HepG2 (cell line): Measurements from ENCODE around the gene CD4. TPM values are rescaled to one million over a fixed set of nuclear protein-coding genes. Genes with fewer than 3 reads are reported as not detected.
A peak's percentile ranks its signal among the peaks of the same experiment; 100 is the strongest.

Experiments
- FOXA3 ChIP-seq: IDR thresholded peaks from 2 replicates; pipeline ENCODE4 v1.6.1; 2016; ENCODE audit warnings: missing genetic modification reagents, missing compliant biosample characterization
- NR2F1 ChIP-seq, 2 experiments: fragments of 450-650 bp in 1 of 2; formaldehyde crosslinking in 1 of 2; IDR thresholded peaks; 2 replicates each; pipeline versions ENCODE4 v1.5.0 to v1.6.1; 2016 to 2020; ENCODE audit warnings: mild to moderate bottlenecking in 1 of 2, missing compliant biosample characterization in 1 of 2, missing genetic modification reagents in 1 of 2, moderate library complexity in 1 of 2
- POGZ ChIP-seq: sonication (generic); formaldehyde crosslinking; IDR thresholded peaks from 2 replicates; pipeline ENCODE4 v1.4.0; 2020; ENCODE audit warnings: mild to moderate bottlenecking, missing genetic modification reagents
- SIN3B ChIP-seq: fragments of 150-350 bp; IDR thresholded peaks from 2 replicates; pipeline ENCODE4 v1.6.1; 2014; ENCODE audit warnings: low read length
- SNAPC2 ChIP-seq: sonication (generic); formaldehyde crosslinking; IDR thresholded peaks from 2 replicates; pipeline ENCODE4 v1.8.1; 2022; ENCODE audit warnings: mild to moderate bottlenecking, missing genetic modification reagents
- ZNF12 ChIP-seq: sonication (generic); formaldehyde crosslinking; IDR thresholded peaks from 2 replicates; pipeline ENCODE4 v1.5.0; 2020; ENCODE audit warnings: missing genetic modification reagents
- ZNF224 ChIP-seq: sonication (generic); formaldehyde crosslinking; IDR thresholded peaks from 2 replicates; pipeline ENCODE4 v1.5.0; 2020; ENCODE audit warnings: mild to moderate bottlenecking, missing genetic modification reagents
- ZNF879 ChIP-seq: sonication (generic); formaldehyde crosslinking; IDR thresholded peaks from 2 replicates; pipeline ENCODE4 v1.8.1; 2023; ENCODE audit warnings: missing genetic modification reagents
- polyA plus RNA-seq, 8 experiments: library from polyadenylated mRNA; depleted of rRNA in 3 of 8; stranded (reverse) in 7 of 8; unstranded in 1 of 8; fragments of >200 nt; fragmentation: Illumina TruSeq in 4 of 8; extraction: Trizol in 4 of 8; gene quantifications; 2 replicates each; pipeline versions ENCODE4 v1.2.1 to v1.2.3, GENCODE V29; 2011 to 2016; ENCODE audit warnings: low read depth in 4 of 8, missing spikeins in 1 of 8, mixed read lengths in 1 of 8; ENCODE audit not compliant: insufficient read depth in 1 of 8
- total RNA-seq, 5 experiments: library from RNA; depleted of rRNA; stranded (reverse); fragments of >200 nt; fragmentation: Illumina TruSeq; extraction: Trizol; gene quantifications; 2 replicates each; pipeline ENCODE4 v1.2.3, GENCODE V29; 2016; ENCODE audit warnings: low read depth in 1 of 5
- TF ChIP-seq, protein P1 (sequence below): sonication (generic); formaldehyde crosslinking; IDR thresholded peaks from 2 replicates; pipeline ENCODE4 v1.5.1; 2020; ENCODE audit warnings: missing genetic modification reagents, mild to moderate bottlenecking, borderline replicate concordance
- TF ChIP-seq, protein P2 (sequence below): sonication (generic); formaldehyde crosslinking; IDR thresholded peaks from 2 replicates; pipeline ENCODE4 v1.4.0; 2020; ENCODE audit warnings: missing genetic modification reagents, mild to moderate bottlenecking, borderline replicate concordance
- TF ChIP-seq, protein P3 (sequence below): fragments of 450-650 bp; IDR thresholded peaks from 2 replicates; pipeline ENCODE4 v1.6.1; 2016
- TF ChIP-seq, protein P4 (sequence below): sonication (generic); formaldehyde crosslinking; IDR thresholded peaks from 2 replicates; pipeline ENCODE4 v1.4.0; 2020; ENCODE audit warnings: missing genetic modification reagents
- TF ChIP-seq, protein P5 (sequence below): fragments of 450-650 bp; IDR thresholded peaks from 2 replicates; pipeline ENCODE4 v1.6.1; 2017; ENCODE audit warnings: mild to moderate bottlenecking
- TF ChIP-seq, protein P6 (sequence below): sonication (generic); formaldehyde crosslinking; IDR thresholded peaks from 2 replicates; pipeline ENCODE4 v1.4.0; 2020; ENCODE audit warnings: missing genetic modification reagents

The CD4 gene
- total and polyA plus RNA-seq, 2 of the 13 experiments (the other 11 are each of a cell fraction or from before 2014, with no cell fraction given): 0.07 to 0.95 TPM

DNA sequence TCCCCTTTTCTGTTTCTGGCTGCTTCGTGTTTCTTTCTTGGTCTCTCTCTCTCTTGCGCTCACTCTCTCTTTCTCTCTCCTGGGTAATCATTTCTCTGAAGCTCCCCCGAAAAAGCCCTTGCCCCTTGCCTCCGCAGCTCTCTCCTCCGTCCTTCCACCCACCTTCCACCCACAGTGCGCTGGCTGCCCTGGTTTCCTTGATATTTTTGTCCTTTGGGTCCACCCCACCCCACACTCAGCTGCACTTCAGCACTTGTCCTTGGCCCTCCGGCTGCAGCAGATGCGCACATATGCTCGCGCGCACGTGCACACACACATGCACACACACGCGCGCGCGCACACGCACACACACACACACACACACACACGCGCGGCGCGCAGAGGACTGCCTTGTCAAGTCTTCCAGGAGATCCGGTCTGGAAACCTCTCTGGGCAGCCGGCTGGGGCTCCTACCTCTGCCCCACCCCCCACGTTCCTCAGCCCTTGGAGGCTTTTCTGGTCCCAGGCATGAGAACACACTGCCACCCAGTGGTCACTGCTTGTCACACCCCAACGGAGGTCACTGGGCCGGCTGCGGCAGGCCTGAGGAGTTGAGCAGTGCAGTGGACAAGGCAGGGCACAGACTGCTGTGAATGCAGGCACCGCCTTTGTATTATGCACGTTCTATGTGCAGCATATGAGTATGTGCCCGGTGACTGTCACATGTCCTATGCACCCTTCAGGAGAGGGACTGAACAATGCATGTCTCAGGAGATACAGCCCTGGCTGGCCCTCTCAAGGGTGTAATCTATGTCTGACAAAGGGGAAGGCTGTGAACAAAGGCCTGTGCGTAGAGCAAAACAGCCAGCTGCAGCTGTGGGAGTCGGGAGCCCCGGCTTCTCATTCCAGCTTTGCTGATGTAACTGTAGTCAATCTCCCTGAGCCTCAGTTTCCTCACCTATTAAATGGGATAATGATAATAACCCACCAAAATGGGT is 10.5 kb upstream of the CD4 start (continued):
- TF ChIP-seq, protein P1, sequence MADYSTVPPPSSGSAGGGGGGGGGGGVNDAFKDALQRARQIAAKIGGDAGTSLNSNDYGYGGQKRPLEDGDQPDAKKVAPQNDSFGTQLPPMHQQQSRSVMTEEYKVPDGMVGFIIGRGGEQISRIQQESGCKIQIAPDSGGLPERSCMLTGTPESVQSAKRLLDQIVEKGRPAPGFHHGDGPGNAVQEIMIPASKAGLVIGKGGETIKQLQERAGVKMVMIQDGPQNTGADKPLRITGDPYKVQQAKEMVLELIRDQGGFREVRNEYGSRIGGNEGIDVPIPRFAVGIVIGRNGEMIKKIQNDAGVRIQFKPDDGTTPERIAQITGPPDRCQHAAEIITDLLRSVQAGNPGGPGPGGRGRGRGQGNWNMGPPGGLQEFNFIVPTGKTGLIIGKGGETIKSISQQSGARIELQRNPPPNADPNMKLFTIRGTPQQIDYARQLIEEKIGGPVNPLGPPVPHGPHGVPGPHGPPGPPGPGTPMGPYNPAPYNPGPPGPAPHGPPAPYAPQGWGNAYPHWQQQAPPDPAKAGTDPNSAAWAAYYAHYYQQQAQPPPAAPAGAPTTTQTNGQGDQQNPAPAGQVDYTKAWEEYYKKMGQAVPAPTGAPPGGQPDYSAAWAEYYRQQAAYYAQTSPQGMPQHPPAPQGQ: no peak
- 0 out of 2 replicates have a peak, but pooled peaks have one; percentile 29 for TF ChIP-seq ZNF12 (CRISPR knock-in tag)
- TF ChIP-seq, protein P2, sequence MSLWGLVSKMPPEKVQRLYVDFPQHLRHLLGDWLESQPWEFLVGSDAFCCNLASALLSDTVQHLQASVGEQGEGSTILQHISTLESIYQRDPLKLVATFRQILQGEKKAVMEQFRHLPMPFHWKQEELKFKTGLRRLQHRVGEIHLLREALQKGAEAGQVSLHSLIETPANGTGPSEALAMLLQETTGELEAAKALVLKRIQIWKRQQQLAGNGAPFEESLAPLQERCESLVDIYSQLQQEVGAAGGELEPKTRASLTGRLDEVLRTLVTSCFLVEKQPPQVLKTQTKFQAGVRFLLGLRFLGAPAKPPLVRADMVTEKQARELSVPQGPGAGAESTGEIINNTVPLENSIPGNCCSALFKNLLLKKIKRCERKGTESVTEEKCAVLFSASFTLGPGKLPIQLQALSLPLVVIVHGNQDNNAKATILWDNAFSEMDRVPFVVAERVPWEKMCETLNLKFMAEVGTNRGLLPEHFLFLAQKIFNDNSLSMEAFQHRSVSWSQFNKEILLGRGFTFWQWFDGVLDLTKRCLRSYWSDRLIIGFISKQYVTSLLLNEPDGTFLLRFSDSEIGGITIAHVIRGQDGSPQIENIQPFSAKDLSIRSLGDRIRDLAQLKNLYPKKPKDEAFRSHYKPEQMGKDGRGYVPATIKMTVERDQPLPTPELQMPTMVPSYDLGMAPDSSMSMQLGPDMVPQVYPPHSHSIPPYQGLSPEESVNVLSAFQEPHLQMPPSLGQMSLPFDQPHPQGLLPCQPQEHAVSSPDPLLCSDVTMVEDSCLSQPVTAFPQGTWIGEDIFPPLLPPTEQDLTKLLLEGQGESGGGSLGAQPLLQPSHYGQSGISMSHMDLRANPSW (CRISPR knock-in tag): peak; percentile 84; the same call in 1 of the 2 replicates
- TF ChIP-seq, protein P3, sequence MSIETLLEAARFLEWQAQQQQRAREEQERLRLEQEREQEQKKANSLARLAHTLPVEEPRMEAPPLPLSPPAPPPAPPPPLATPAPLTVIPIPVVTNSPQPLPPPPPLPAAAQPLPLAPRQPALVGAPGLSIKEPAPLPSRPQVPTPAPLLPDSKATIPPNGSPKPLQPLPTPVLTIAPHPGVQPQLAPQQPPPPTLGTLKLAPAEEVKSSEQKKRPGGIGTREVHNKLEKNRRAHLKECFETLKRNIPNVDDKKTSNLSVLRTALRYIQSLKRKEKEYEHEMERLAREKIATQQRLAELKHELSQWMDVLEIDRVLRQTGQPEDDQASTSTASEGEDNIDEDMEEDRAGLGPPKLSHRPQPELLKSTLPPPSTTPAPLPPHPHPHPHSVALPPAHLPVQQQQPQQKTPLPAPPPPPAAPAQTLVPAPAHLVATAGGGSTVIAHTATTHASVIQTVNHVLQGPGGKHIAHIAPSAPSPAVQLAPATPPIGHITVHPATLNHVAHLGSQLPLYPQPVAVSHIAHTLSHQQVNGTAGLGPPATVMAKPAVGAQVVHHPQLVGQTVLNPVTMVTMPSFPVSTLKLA: peak; percentile 84
- peak; percentile 60; the same call in 1 of the 2 replicates for TF ChIP-seq POGZ
- TF ChIP-seq SIN3B: no peak
- no peak for TF ChIP-seq SNAPC2
- TF ChIP-seq, protein P4, sequence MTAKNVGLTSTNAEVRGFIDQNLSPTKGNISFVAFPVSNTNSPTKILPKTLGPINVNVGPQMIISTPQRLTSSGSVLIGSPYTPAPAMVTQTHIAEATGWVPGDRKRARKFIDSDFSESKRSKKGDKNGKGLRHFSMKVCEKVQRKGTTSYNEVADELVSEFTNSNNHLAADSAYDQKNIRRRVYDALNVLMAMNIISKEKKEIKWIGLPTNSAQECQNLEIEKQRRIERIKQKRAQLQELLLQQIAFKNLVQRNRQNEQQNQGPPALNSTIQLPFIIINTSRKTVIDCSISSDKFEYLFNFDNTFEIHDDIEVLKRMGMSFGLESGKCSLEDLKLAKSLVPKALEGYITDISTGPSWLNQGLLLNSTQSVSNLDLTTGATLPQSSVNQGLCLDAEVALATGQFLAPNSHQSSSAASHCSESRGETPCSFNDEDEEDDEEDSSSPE (CRISPR knock-in tag): peak; percentile 53; the same call in 1 of the 2 replicates
- peak; percentile 60 for TF ChIP-seq FOXA3 (CRISPR knock-in tag)
- TF ChIP-seq NR2F1 (CRISPR knock-in tag; IDR thresholded peaks at IDR 0.05): 0 out of 4 replicates have a peak, but pooled peaks of 1 of the 2 experiments have one; percentile 39
- TF ChIP-seq ZNF224 (CRISPR knock-in tag): no peak
- peak; percentile 53; the same call in 1 of the 2 replicates for TF ChIP-seq ZNF879 (CRISPR knock-in tag)
- TF ChIP-seq, protein P5, sequence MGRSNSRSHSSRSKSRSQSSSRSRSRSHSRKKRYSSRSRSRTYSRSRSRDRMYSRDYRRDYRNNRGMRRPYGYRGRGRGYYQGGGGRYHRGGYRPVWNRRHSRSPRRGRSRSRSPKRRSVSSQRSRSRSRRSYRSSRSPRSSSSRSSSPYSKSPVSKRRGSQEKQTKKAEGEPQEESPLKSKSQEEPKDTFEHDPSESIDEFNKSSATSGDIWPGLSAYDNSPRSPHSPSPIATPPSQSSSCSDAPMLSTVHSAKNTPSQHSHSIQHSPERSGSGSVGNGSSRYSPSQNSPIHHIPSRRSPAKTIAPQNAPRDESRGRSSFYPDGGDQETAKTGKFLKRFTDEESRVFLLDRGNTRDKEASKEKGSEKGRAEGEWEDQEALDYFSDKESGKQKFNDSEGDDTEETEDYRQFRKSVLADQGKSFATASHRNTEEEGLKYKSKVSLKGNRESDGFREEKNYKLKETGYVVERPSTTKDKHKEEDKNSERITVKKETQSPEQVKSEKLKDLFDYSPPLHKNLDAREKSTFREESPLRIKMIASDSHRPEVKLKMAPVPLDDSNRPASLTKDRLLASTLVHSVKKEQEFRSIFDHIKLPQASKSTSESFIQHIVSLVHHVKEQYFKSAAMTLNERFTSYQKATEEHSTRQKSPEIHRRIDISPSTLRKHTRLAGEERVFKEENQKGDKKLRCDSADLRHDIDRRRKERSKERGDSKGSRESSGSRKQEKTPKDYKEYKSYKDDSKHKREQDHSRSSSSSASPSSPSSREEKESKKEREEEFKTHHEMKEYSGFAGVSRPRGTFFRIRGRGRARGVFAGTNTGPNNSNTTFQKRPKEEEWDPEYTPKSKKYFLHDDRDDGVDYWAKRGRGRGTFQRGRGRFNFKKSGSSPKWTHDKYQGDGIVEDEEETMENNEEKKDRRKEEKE: no peak
- TF ChIP-seq, protein P6, sequence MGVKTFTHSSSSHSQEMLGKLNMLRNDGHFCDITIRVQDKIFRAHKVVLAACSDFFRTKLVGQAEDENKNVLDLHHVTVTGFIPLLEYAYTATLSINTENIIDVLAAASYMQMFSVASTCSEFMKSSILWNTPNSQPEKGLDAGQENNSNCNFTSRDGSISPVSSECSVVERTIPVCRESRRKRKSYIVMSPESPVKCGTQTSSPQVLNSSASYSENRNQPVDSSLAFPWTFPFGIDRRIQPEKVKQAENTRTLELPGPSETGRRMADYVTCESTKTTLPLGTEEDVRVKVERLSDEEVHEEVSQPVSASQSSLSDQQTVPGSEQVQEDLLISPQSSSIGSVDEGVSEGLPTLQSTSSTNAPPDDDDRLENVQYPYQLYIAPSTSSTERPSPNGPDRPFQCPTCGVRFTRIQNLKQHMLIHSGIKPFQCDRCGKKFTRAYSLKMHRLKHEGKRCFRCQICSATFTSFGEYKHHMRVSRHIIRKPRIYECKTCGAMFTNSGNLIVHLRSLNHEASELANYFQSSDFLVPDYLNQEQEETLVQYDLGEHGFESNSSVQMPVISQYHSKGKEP (CRISPR knock-in tag): no peak
